Measurements from ENCODE around the gene STX1A.
"Not testable (repeated sequence)": the region's sequence is repeated elsewhere in the genome, so short reads cannot be mapped to it uniquely, and the experiment has no call there.

The STX1A gene

DNA sequence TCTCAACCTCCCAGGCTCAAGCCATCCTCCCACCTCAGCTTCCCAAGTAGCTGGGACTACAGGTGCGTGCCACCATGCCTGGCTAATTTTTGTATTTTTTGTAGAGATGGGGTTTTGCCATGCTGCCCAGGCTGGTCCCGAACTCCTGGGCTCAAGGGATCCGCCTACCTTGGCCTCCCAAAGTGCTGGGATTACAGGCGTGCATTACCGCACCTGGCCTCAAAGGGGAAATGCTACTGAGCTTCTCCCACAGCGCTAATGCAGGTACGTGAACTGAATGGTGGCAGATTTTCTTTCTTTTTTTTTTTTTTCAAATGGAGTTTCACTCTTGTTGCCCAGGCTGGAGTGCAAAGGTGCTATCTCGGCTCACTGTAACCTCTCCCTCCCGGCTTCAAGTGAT lies 43.4 kb downstream of the STX1A start:
- H3K4me1 ChIP-seq; H3K4me3 ChIP-seq; DNase-seq (ENCODE audit: low spot score in 2 of 2); in situ Hi-C loops (cut with MboI; ENCODE audit: low sequenced_read_pairs); H3K9me3 ChIP-seq; H3K27me3 ChIP-seq (ENCODE audit: low read depth): not testable (repeated sequence)
- H3K36me3 ChIP-seq (replicated peaks) = peaks cover 12% of the 10 kb centered on the region

DNA sequence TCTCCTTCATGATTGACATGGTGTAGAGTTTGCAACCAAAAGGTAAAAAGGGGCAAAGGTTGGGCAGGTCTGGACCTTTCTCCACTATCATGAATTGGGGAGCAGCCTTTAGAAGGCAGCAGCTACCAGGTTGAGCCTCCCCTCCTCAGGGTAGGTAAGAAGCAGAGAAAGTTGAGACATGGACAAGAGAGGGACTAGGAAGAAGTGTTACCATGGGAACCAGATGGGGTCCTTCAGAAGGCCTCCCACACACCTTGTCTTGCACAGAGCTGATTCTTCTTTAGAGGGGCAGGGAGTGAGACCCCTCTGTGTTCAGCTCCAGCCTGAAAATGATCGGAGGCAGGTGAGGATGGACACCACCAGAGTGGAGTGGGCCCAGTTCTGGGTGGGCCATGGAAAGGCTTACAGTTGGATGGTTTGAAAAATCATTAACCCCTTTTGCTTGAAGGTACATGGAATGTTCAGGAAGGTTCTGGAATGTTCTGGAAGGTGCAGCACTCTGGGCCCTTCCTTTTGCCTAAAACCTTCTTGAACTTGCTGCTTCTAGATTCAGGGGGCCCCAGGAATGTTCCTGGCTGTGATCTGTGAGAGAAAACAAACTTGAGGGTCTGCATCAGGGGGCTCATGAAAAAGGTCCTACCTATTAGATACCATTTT lies 44.9 kb downstream of the STX1A start:
- DNase-seq (ENCODE audit: low spot score in 2 of 2) = no peak
- in situ Hi-C loops (cut with MboI; ENCODE audit: low sequenced_read_pairs) = no loop called here

DNA sequence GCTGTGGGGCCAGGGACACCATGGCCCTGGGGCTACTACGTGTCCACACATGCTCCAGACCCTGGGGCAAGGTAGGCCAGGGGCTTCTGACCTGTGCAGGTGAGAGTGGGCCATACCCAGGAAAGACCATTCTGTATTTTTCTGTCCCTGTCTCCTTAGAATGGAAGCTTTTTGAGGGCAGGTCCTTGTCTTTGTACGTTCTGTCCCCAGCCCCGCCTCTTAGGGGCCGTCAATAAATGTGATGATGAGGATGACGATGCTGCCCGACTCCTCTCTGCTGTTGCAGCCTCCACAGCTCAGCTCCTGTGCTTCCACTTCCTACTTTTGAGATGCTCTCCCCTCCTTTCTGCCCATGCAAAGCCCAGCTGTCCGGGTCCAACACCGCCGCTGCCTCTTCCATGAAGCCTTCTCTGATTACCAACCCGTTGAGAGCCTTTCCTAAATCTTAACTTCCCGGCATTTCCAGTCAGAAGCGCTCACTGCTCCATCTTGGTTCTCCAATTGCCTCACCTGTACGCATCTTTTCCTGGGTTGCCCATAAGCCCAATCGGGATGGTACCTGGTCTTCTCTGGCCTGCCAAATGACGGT lies 47.5 kb downstream of the STX1A start:
- in situ Hi-C loops (cut with MboI; ENCODE audit: low sequenced_read_pairs) = no loop called here
- no peaks in the 10 kb centered on the region for H3K4me1 ChIP-seq
- H3K9me3 ChIP-seq = no peaks in the 10 kb centered on the region
- H3K4me3 ChIP-seq = no peak overlapping the region
- DNase-seq (ENCODE audit: low spot score in 2 of 2) = no peak
- peaks cover 3% of the 10 kb centered on the region; the same call in 1 of the 2 replicates for H3K36me3 ChIP-seq (replicated peaks)
- no peaks in the 10 kb centered on the region for H3K27me3 ChIP-seq (ENCODE audit: low read depth)

More for the DNA sequence above, 44.9 kb downstream of the STX1A start:
- no peaks in the 10 kb centered on the region for H3K9me3 ChIP-seq
- H3K4me1 ChIP-seq = no peaks in the 10 kb centered on the region; the same call in 1 of the 2 replicates
- peaks cover 8% of the 10 kb centered on the region; the same call in 1 of the 2 replicates for H3K36me3 ChIP-seq (replicated peaks)
- no peaks in the 10 kb centered on the region for H3K27me3 ChIP-seq (ENCODE audit: low read depth)
- no peak overlapping the region for H3K4me3 ChIP-seq

DNA sequence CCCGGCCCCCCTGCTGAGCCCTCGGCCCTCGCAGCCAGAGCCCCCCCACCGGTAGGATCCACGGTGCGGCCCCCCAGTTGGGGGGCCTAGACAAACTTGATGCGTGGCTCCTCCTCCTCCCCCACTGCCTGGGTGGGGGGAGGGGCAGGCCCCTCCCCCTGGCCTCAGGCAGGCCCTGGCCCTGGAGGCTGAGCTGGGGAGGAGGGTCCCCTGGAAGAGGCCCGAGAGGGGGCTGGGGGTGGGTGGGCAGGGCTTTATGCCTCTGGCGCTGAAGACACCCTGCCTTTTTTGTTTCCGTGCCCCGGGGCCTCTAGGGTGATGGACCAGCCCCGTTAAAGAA lies 48.2 kb downstream of the STX1A start:
- DNase-seq (ENCODE audit: low spot score in 2 of 2) = no peak
- Histone ChIP-seq H3K9me3 (no peaks in the 10 kb centered on the region), H3K4me3 (no peak overlapping the region), H3K4me1 (no peaks in the 10 kb centered on the region), H3K27me3 (ENCODE audit: low read depth) (0 out of 2 replicates have a peak, but pooled peaks cover under 1% of the 10 kb centered on the region), H3K36me3 (replicated peaks) (peaks cover 3% of the 10 kb centered on the region; the same call in 1 of the 2 replicates)
- in situ Hi-C loops (cut with MboI; ENCODE audit: low sequenced_read_pairs) = no loop called here

DNA sequence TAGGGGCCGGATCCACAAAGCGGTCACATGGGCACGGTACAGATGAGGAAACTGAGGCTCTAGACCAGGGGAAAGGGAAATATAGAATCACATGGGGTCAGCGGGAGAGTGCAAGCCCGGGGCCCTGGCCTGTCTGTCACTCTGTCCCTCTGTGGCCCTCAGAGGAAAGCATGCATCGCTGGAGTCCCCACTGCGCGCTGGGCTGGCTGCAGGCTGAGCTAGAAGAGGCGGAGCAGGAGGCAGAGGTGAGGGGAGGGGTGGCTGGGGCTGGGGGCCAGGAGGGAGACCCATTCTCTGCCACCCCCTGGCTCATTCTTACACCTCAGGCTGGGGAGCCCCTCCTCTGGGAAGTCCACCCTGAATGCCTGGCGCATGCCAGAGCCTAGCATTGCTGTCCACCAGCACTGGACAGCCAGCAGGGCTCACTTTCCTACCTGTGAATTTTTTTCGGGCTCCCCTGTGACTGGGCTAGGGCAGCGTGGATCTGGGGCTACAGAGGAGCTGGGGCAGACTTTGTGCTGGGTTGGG lies 49.5 kb downstream of the STX1A start:
- H3K27me3 ChIP-seq (ENCODE audit: low read depth) = 0 out of 2 replicates have a peak, but pooled peaks cover 3% of the 10 kb centered on the region
- H3K9me3 ChIP-seq = no peaks in the 10 kb centered on the region
- in situ Hi-C loops (cut with MboI; ENCODE audit: low sequenced_read_pairs) = no loop called here
- no peaks in the 10 kb centered on the region for H3K4me1 ChIP-seq
- no peak for DNase-seq (ENCODE audit: low spot score in 2 of 2)
- peaks cover 3% of the 10 kb centered on the region; the same call in 1 of the 2 replicates for H3K36me3 ChIP-seq (replicated peaks)
- no peak overlapping the region for H3K4me3 ChIP-seq

DNA sequence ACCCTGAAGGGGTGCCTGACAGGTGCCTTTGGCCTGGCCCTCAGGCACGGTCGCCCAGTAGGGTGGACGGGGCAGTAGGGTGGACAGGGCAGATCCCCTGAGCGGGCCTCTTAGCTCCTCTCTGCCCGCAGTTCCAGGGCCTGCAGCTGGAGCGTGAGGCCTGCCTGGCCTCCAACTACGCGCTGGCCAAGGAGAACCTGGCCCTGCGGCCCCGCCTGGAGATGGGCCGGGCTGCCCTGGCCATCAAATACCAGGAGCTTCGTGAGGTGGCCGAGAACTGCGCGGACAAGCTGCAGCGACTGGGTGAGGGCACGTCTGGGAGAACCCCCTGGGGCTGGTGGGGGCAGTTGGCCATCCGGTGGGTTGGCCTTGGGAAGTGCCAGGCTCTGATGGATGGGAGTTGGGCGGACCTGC lies 50.2 kb downstream of the STX1A start:
- in situ Hi-C loops (cut with MboI; ENCODE audit: low sequenced_read_pairs) = no loop called here
- Histone ChIP-seq H3K27me3 (ENCODE audit: low read depth) (0 out of 2 replicates have a peak, but pooled peaks cover 3% of the 10 kb centered on the region), H3K36me3 (replicated peaks) (peaks cover 3% of the 10 kb centered on the region; the same call in 1 of the 2 replicates), H3K9me3 (no peaks in the 10 kb centered on the region), H3K4me3 (no peak overlapping the region), H3K4me1 (no peaks in the 10 kb centered on the region; the same call in 1 of the 2 replicates)
- DNase-seq (ENCODE audit: low spot score in 2 of 2) = no peak

DNA sequence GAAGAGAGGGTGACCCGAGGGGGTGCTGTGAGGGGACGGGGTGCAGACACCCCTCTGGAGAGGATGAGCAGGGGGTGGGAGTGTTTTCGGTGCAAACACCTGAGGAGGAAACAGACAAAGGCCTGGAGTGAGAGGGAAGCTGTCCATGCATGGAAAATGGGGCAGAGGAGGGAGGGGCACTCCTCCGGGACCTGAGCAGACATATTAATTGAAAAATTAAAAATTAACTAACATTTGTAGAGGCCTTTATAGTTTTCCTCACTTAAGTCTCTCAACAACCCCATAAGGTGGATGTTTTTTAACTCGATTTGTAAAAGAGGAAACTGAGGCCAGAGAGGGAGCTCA lies 50.6 kb downstream of the STX1A start:
- Histone ChIP-seq H3K9me3 (no peaks in the 10 kb centered on the region), H3K4me1 (no peaks in the 10 kb centered on the region; the same call in 1 of the 2 replicates), H3K36me3 (replicated peaks) (peaks cover 3% of the 10 kb centered on the region; the same call in 1 of the 2 replicates), H3K27me3 (ENCODE audit: low read depth) (0 out of 2 replicates have a peak, but pooled peaks cover 3% of the 10 kb centered on the region), H3K4me3 (peak overlapping the region; percentile 51)
- DNase-seq (ENCODE audit: low spot score in 2 of 2) = no peak
- in situ Hi-C loops (cut with MboI; ENCODE audit: low sequenced_read_pairs) = no loop called here

DNA sequence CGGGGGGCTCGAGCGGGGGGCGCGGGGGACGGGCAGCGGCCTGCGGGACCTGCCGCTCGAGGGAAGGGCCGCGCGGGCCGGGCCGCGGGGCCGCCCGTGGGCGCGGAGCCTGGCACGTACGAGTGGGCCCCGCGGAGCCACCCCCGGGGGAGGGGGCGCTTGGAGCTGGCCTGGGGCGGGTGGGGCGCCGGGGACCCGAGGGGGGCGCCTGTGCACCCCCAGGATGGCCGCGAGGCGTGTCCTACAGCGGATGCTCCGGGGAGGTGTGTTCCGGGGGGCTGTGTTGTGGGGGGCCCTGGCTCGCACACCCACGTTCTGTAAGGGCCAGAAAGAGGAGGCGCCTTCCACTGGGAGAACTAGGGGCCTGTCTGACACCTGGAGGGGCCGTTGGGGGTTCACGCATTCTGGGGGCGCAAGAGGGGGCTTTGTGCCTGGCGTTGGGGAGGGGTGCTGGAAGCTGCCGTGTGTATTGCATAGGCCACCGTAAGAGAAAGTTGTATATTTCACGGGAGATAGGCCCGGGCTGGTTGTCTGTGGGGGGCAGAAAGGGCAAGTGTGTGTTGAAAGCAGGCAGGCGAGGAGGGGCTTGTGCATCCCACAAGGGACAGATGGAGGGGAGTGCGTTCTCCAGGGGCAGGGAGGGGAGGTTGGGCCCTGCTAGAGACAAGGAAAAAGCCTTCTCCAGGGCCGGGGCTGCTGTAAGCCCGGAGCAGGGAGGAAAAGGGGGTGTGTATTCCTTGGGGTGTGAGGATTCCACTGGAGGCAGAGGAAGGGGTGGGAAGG lies 51.2 kb downstream of the STX1A start:
- no peaks in the 10 kb centered on the region; the same call in 1 of the 2 replicates for H3K9me3 ChIP-seq
- DNase-seq (ENCODE audit: low spot score in 2 of 2) = peak; percentile 24 to 62
- peak overlapping the region; percentile 51 for H3K4me3 ChIP-seq
- H3K36me3 ChIP-seq (replicated peaks) = peaks cover 3% of the 10 kb centered on the region; the same call in 1 of the 2 replicates
- H3K27me3 ChIP-seq (ENCODE audit: low read depth) = 0 out of 2 replicates have a peak, but pooled peaks cover 3% of the 10 kb centered on the region
- in situ Hi-C loops (cut with MboI; ENCODE audit: low sequenced_read_pairs) = no loop called here
- H3K4me1 ChIP-seq = no peaks in the 10 kb centered on the region; the same call in 1 of the 2 replicates

DNA sequence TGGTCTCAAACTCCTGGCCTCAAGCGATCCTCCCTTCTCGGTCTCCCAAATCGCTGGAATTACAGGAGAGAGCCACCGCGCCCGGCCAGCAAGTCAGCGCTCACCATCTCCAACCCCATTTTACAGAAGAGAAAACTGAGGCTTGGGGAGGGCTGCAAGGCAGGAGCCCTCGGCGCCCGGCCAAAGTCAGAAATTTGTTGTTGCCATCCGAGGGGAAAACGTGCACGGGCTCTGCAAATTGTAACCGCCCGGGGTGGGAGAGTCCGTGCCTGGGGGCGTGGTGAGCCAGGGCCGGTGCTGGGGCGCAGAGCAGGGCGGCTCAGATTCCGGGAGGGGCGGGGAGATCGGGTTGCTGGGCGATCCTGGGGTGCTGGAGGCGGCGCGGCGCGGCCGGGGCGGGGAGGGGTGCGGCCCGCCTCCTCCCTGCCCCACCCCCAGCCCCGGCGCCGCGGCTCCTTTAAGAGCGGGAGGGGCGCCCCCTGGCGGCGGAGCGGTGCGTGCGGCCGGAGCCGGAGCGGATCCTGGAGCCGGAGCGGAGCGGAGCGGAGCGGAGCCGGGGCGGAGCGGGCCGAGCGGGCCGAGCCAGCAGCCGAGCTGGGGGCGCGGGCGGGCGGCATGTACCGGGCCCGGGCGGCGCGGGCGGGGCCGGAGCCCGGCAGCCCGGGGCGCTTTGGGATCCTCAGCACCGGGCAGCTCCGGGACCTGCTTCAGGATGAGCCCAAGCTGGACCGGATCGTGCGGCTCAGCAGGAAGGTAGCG lies 51.9 kb downstream of the STX1A start, which contains the start of gene VPS37D:
Gene VPS37D (plus strand): TSS at position 488 of the 759 bp plus-strand sequence. CDS start 128 bp downstream, at position 616.
- in situ Hi-C loops (cut with MboI; ENCODE audit: low sequenced_read_pairs) = no loop called here
- H3K36me3 ChIP-seq (replicated peaks) = peaks cover 3% of the 10 kb centered on the region; the same call in 1 of the 2 replicates
- H3K4me3 ChIP-seq = peak within 1 kb of the TSS; percentile 51
- H3K4me1 ChIP-seq = no peaks in the 10 kb centered on the region; the same call in 1 of the 2 replicates
- DNase-seq (ENCODE audit: low spot score in 2 of 2) = peak; percentile 74 to 95
- H3K9me3 ChIP-seq = peaks cover 5% of the 10 kb centered on the region
- 0 out of 2 replicates have a peak, but pooled peaks cover 3% of the 10 kb centered on the region for H3K27me3 ChIP-seq (ENCODE audit: low read depth)

DNA sequence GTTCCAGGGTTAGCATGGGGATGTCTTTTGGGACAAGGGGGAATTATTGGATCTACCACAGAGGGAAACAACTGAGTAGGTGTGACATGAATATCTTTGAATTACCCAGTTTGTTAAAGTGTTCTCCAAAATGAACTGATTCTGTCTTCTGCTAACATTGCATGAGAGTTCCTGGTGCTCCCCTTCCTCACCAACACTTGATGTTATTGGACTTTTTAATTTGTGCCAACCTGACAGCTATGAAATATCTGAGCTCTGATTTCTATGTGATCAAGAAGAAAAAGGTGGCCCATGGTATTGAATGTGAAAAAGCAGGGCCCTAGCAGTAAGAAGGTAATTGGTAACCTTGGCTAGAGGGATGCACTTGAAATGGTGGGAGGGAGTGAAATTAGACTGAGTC lies 56.4 kb downstream of the STX1A start:
- in situ Hi-C loops (cut with MboI; ENCODE audit: low sequenced_read_pairs) = no loop called here
- Histone ChIP-seq H3K36me3 (replicated peaks) (no peaks in the 10 kb centered on the region), H3K27me3 (ENCODE audit: low read depth) (peaks cover 7% of the 10 kb centered on the region; the same call in 1 of the 2 replicates), H3K4me3 (no peak overlapping the region), H3K9me3 (peaks cover 5% of the 10 kb centered on the region), H3K4me1 (no peaks in the 10 kb centered on the region; the same call in 1 of the 2 replicates)
- no peak for DNase-seq (ENCODE audit: low spot score in 2 of 2)

DNA sequence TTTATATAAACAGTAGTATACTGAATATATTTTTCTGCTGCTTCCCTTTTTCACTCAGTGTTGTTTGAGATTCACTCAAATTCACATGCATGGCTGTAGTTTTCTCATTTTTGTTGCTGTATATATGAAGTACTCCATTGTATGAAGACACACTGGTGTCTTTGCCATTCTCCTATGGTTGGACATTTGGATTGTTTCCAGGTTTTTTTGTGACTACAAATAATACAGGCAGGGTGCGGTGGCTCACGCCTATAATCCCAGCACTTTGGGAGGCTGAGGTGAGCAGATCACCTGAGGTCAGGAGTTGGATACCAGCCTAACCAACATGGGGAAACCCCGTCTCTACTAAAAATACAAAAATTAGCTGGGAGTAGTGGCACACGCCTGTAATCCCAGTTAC lies 58.9 kb downstream of the STX1A start:
- in situ Hi-C loops (cut with MboI; ENCODE audit: low sequenced_read_pairs); H3K36me3 ChIP-seq (replicated peaks); H3K9me3 ChIP-seq; H3K4me1 ChIP-seq; H3K27me3 ChIP-seq (ENCODE audit: low read depth); DNase-seq (ENCODE audit: low spot score in 2 of 2); H3K4me3 ChIP-seq: not testable (repeated sequence)

DNA sequence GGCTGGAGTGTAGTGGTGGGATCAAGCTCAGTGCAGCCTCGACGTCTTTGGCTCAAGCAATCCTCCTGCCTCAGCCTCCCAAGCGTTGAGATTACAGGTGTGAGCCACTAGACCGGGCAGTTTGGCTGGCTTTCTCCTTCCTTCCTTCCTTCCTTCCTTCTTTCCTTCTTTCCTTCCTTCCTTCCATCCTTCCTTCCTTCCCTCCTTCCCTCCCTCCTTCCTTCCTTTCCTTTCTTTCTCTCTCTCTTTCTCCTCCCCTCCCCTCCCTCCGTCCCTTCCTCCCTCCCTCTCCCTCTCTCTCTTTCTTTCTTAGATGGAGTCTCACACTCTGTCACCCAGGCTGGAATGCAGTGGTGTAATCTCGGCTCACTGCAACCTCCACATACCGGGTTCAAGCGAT lies 59.5 kb downstream of the STX1A start:
- peaks cover 5% of the 10 kb centered on the region for H3K9me3 ChIP-seq
- peaks cover 4% of the 10 kb centered on the region; the same call in 1 of the 2 replicates for H3K27me3 ChIP-seq (ENCODE audit: low read depth)
- H3K4me1 ChIP-seq = no peaks in the 10 kb centered on the region; the same call in 1 of the 2 replicates
- H3K4me3 ChIP-seq = no peak overlapping the region
- DNase-seq (ENCODE audit: low spot score in 2 of 2) = no peak
- in situ Hi-C loops (cut with MboI; ENCODE audit: low sequenced_read_pairs) = no loop called here
- H3K36me3 ChIP-seq (replicated peaks) = no peaks in the 10 kb centered on the region

DNA sequence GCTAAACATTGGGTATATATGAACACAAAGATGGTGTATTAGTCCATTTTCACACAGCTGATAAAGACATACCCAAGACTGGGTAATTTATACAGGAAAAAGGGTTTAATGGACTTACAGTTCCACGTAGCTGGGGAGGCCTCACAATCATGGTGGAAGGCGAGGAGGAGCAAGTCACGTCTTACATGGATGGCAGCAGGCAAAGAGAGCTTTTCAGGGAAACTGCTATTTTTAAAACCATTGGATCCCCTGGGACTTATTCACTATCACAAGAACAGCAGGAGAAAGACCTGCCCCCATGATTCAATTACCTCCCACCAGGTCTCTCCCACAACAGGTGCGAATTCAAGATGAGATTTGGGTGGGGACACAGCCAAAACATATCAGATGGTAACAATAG lies 64.2 kb downstream of the STX1A start:
- H3K4me3 ChIP-seq; DNase-seq (ENCODE audit: low spot score in 2 of 2); H3K4me1 ChIP-seq; in situ Hi-C loops (cut with MboI; ENCODE audit: low sequenced_read_pairs); H3K27me3 ChIP-seq (ENCODE audit: low read depth); H3K9me3 ChIP-seq; H3K36me3 ChIP-seq (replicated peaks): not testable (repeated sequence)
